Glomerular visceral epithelial cell (primary cell): ENCODE results near the gene DAPK1.

Experiments used
- DNase-seq: peaks from one replicate; pipeline ENCODE4 v3.0.0-alpha.2; 2016; ENCODE audit errors: extremely low spot score

The DAPK1 gene

DNA sequence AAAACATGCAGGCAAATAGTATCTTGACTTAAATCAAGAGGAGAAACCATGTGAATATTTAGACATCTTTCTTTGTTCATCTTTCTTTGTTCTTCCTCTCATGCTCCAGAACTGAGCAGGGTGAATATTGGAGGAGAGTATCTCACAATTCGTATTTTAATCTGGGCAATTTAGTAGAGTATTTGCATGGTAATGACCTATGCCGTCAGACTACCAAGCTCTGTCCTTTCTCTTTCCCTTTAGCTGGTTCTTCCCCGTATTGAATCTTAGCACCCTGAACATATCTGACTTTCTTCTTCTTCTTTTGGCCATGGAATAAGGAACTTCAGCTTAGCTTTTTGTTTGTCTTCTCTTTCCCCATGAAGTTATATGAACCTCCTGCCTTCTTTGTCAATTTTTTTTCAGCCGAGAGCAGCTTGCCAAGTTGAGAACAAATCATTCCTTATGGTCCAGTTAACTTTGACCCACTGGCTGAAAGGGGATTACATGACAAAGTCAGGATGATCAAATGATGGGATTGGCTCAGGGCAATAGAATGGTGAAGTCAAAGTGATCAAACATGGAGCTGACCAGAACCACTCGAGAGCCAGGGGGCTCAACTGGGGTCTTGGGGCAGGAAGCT, 95.8 kb downstream of the DAPK1 start:
- DNase-seq = no peak

DNA sequence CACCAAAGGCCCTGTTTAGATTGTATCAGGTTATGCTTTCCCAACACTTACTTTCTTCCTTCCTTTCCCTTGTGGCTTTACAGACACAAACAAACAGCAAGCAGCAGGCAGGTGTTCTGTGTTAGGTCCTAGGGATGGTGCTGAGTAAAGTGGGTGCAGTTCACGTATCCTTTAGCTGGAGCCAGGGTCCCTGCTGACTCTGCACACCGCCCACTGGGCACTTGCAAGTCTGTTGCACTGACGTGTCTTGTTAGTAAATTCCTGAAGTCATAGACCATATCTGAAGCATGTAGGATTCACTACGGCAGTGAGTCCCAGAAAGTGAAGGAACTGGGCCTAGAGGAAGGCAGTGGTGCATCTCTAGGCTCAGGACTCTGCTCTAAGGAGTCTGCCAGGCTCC, 96.5 kb downstream of the DAPK1 start:
- peak; percentile 82 for DNase-seq

DNA sequence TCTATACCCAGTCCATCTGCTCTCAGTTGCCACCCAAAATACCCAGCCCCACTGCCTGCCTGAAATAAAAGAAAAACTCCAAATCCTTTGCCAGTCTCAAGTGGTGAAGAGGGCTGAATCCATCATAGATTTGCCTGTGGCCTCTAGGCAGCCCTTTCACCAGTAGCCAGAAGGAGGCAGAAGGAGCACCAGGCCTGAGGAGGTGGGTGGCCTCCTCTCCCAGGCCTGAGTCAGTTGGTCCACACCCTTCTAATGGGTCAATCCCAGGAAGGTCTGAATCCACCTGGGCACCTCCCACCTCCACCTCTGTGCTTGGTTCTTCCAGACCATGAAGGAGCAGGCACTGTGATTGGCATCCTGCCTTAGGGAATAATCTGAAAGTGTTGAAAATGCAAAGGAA, 97.0 kb downstream of the DAPK1 start:
- no peak for DNase-seq

DNA sequence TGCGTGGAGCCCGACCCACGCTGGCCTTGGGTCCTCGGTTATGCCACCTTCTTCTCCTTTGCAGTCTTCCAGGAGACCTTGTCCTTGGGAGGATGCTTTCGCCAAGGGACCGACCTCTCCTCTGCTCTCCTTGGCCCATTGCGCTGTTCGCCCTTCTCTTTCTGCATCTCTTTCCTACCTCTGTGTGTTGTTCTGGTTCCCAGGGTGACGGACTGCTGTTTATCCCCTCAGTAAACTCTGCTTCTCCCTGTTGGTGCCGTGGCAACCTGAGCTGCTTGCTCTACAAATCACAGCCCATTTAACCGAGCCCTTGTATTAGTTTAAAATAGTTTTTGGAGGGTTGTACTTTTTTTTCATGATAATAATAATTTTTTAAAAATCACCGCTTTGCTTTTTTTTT, 97.9 kb downstream of the DAPK1 start:
- DNase-seq = no peak

DNA sequence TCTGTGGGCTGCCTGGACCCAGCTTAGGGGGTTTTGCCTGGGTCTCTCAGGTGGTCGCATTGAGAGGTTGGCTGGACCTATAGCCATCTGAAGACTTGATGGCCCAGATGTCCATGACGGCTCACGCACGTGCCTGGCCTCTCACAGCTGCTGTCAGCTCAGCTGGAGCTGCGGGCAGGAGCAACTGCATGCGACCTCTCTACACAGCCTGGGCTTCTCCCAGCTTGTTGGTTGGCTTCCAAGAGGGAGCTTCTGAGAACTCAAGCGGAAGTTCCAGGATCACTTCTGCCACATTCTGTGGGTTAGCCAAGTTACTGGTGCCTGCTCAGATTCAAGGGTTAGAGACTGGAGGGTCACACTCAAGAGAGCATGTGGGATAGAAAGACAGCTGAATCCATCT, 99.2 kb downstream of the DAPK1 start:
- peak; percentile 65 for DNase-seq

DNA sequence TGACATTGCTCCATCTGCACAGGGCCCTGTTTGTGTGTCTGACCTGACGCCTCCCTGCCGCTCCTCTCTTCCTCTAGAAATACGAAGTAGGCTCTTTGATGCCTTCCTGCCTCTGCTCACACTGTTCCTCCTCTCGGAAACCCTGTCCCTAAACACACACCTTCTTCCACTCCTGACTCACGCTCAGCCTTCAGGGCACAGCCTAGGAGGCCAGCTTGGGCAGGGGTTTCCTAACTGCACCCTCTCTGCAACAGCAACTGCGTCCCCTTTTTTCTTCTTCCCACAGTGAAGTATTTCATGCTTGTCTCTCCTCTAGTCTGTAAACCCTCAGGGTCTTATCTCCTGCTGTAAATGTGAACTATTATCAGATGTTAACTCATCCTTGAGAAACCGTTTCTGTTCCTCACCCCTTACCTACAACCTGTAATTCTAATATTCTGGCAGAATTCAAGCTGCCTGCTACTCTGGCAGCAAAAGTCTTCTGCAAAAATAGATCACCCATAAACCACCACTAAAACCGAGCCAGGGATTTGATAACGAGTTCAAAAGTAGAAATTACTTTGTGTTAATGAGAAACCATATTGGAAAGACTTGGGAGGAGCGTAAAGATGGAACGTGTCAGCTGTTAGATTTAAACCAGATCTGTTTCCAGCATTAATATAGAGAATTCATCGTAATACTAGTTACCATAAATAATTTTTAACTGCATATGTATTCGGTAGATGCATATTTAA, 100.2 kb downstream of the DAPK1 start:
- no peak for DNase-seq

DNA sequence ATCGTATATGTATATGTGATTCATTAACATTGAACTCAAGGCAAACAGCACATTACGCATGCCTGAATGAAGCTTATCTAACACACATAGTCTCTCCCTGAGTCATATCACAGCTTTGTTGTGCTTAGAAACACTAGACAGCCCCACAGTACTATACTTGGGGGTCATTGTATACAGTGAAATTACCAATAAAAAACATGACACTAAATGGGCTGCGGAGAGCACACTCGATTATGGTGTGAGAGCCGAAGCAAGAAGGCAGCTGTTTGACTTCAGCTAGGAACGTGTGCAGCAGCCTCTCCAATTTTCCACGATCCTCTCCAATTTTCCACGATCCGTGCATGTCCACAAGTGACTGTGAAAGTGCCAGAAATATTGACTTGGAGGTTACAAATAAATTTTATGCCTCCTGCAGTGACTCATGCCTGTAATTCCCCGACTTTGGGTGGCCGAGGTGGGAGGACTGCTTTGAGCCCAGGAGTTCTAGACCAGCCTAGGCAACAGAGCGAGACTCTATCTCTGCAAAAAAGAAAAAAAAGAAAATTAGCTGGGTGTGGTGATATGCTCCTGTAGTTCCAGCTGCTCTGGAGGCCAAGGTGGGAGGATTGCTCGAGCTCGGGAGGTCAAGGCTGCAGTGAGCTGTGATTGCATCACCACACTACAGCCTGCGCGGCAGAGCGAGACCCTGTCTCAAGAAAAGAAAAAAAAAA, 102.4 kb downstream of the DAPK1 start:
- peak; percentile 91 for DNase-seq

DNA sequence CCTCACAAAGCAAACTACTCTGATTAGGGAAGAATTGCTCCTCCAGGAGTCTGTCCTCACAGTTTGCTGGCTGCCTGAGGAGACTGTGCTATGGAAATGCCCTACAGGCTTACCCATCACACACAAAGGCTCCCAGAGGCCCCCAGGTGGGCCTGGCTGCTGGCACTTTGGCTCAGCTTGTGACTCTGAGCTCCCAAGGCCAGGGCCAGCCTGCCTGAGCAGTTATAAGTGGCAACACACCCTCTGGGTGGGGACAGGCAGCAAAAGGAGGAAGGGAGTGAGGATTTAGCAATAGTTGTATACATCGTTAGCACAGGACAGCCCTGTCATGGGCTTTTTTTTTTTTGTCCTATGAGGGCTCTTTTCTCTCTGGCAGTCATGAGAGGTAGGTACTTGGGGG, 103.5 kb downstream of the DAPK1 start:
- DNase-seq = no peak

DNA sequence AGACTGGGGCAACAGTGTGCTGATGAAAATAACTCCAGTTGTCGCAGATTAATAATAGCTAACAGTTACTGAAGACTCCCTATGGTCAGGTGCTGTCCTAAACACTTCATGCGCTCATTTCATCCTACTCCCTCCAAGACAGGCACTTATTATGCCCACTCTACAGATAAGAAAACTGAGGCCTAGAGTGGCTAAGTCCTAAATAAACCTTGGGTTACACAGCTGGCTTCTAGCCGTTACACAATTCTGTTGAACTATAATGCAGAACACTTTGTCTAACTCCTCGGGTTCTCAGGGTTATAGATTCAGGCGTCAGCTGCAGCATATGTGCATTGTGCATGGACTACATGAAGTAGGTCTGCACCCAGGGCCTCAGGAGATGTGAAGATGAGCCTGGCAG, 103.9 kb downstream of the DAPK1 start:
- no peak for DNase-seq

DNA sequence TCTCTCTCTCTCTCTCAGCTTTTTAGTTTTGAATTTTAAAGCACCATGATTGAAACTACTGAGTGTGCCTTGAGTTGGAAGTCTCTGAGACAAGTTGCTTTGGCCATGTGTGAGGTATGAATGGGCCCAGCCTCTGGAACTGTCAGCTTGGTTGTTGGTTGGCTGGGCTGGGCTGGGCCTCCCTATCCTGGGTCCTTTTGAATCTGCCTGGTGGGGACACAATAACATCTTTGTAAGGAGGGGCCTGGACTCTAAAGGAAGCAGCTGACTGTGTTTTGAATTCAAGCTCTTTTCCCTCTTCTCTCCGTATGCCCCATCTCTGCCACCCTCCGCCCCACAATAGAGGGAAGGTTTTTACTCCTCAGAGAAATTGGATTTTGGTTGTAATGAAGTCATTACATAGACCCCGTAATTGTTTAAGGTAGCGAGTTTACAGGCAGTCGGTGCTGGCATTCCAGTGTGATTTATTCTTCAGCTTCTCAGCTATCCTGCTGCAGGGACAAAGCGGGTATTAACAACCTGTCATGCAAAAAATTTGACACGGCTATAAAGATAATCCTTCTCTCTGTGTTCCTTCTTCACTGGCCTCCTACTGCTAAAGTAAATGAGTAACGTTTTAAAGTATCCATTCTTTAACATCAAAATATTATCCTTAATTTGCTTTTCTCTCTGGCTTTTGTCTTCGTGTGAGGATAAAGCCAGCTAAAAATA, 105.4 kb downstream of the DAPK1 start:
- DNase-seq = no peak

DNA sequence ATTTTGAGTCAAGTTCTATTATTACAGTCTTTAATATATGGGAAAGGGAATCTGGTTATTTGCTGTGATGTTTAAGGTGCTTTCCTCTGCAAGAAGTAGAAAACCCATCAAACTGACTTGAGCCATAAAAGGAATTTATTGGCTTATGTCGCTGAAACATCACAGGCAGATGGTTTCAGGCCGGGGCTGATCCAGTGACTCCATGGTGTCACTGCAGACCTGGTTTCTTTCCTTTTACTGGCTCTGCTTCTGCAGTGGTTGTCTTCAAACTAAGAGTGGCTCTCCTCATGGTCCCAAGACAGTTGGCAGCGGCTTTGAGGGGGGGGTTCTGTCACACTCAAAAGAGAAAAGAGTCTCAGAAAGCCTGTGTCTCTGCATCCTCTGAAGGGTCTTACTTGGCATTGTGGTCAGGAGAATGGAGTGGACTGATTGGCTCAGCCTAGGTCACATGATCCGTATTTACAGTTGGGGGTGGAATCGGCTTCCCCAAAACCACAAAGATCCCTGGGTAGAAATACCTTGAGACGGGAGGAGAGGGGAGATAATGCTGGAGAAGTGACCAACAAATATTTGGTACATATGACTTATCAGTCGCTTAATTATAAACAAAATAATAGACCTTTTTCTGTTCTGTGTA, 106.3 kb downstream of the DAPK1 start:
- DNase-seq = no peak

DNA sequence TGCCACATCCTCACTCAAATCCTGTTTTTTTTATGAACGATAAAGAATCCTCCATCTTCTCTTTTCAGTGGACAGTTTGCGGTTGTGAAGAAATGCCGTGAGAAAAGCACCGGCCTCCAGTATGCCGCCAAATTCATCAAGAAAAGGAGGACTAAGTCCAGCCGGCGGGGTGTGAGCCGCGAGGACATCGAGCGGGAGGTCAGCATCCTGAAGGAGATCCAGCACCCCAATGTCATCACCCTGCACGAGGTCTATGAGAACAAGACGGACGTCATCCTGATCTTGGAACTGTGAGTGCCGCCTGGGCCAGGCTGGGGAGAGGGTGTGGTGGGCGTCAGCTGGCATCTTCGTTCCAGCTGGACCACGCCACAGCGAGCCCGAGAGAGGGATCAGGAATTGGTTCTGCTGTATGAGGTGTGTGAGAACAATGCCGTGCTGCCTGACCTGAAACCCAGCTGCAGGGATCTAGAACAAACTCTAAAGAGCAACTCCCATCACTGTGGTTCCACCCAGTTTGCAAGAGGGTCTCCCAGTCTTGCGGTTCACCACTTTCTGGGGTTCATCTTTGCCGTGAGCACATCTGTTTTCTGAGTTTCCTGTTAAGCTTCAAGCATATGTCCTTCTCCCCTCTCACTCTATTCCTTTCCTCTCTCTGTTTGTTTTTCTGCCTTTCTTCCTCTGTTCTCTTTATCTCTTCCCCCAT, 107.4 kb downstream of the DAPK1 start:
- no peak for DNase-seq

DNA sequence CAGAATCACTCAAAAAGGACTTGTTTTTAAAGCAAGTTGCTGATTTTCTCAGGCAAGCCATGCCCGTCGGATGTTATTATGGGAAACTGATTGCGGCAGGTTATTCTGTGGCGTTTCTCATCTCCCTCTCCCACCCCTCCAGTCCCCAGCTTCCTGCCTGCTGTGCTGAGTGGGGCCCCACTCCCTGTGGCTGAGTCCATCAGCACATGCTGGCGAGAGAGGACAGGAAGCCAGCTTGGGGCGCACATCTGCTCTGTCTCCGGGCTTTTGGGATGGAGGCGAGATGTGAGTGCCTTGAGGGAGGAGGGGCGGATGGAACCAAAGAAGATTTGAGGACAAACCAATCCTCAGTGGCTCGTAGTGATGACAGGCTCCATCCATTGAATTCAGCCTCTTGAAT, 108.0 kb downstream of the DAPK1 start:
- DNase-seq = no peak

DNA sequence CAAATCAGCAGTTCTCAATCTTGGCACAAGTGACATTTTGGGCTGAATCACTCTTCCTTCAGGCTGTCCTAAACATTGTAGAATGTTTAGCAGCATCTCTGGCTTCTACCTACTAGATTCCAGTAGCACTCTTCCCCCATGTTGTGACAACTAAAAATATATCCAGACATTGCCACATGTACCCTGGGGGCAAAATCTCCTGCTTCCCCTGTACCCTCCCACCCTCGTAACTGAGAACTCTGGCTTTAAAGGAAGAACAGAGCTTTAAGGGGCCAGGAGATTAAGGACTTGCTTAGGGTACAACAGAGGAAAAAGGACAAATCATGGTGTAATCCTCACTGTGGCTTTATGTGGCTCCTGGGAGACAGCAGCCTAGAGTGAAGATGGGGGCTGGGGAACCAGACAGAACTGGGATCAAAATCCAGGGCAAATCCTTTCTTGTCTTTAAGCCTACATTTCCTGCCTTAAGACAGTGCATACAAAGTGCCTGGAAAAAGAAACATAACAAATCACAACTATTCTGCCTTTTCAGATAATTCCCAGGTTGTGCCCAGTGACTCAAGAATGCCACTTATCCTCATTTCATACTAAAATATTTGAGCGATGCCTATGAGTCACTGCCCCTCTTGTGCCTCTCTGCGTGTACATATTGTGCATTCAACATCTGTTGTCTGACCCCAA, 109.3 kb downstream of the DAPK1 start:
- peak; percentile 55 for DNase-seq

DNA sequence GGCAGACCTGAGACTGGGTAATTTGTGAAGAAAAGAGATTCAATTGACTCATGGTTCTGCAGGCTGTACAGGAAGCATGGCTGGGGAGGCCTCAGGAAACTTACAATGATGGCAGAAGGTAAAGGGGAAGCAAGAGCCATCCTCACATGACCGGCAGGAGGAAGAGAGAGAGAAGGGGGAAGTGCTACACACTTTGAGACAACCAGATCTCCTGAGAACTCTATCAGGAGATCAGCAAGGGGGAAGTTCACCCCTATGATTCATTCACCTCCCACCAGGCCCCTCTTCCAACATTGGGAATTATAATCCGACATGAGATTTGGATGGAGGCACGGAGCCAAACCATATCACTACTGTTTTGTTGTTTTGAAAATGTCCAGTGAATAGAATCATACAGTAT, 110.2 kb downstream of the DAPK1 start:
- DNase-seq = no peak

DNA sequence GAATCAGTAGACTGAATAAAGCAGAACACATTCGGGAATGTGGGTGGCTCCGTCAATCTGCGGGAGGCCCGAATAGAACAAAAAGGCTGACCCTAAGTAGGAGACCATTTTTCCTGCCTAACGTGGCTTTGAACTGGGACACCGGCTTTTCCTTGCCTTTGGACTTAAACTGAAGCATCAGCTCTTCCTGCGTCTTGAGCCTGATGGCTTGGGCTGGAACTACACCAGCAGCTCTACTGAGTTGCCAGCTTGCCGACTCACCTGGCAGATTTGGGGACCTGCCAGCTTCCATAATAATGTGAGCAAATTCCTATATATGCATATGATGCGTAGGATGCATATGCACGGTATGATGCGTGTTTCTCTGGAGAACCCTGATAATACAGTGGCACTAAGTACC, 111.3 kb downstream of the DAPK1 start:
- no peak for DNase-seq

DNA sequence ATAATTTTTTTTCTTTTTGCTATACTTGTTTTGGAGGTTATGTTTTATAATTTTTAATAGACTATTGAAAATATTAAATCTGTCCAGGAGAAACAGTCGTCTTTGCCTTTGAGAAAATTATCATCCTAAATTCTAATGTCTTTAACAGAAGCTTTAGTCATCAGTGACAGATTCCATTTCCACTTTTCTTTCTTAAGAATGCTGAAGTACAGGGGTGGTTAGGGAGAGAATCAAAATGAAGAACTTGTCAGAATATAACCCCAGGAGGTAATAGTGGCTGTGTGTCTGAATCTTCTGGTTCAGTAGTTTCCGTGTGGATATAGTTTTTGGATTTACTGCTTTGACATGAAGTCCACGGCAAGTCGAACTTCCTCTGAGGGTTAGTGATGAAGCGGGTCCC, 111.8 kb downstream of the DAPK1 start:
- DNase-seq = no peak

DNA sequence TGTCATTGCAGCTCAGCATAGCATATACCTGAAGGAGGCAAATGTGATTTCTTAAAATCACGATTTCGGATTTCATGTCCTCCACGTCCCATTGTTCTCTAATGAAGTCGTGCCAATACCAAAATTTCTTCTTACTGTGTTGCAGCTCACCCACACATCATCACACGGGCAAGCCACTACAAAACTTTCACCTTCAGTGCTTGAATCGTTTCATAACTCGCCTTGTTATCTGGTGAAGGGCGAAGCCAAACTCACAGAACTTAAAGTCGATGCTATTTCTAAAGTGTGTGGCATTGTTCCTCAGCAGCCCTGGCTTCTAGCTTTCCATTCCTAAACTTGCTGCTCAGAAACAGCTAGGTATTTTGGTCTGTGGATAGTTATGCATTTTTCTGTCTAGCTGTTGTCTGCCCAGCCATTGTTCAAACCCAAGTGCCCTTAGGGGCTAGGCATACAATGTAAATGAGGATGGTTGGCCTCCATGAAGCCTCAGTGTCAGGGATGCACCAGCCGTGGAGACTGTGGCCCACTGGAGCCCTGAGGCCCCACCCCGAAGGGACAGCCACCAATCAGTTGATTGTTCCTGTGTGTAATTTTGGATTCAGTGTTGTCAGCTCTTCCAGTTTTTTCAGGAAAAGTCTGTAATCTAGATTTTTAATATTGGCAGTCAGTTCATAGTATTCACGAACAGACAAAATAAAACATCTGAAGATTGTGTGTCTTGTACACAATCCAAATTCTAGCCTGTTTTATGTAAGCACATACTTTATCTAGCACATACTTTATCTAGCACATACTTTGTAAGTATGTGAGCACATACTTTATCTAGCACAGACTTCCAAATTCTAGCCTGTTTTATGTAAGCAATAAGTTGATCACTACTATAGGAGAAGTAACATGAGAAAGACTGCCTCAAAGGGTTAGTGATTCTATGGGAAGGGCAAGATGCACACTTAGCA, 112.8 kb downstream of the DAPK1 start:
- no peak for DNase-seq

DNA sequence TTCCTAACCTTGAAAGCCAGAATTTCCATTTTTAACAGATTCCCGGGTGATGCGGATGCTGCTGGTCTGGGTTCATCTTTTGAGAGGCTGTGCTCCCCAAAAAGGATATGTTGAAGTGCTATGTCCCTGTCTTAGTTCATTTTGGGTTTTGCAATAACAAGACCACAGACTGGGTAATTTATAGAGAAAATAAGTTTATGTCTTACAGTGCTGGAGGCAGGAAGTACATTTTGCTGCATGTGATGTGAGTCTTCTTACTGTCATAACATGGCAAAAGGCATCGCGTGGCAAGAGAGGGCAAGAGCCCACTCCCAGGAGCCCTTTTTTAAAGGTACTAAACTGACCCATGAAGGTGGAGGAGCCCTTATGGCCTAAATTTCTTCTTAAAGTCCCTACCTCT, 114.1 kb downstream of the DAPK1 start:
- DNase-seq = no peak

DNA sequence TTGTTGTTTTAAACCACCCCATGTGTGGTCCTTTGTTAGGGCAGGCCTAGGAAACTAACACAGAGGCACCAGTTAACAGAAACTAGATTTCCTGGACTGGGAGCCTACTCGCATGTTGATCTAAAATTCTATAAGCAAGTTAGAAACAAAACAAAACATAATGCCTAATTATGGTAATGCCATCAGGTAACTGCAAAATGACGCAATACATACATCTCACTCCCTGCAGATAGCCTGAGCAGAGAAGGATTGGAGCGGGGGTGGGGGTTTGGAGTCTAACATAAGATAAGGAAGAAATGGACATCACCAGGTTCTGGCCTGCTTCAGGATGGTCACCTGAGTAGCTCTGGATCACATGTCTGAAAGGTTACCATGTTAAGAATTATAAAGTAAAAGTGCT, 114.9 kb downstream of the DAPK1 start:
- no peak for DNase-seq
